Fibroblast of mammary gland (primary cell): ENCODE measurements around the gene PLEK2.
A peak's percentile ranks its signal among the peaks of the same experiment; 100 is the strongest.

ENCODE experiments used
- DNase-seq: peaks from one replicate; pipeline ENCODE4 v3.0.0-alpha.2; 2010; ENCODE audit warnings: low read depth
- H3K4me3 ChIP-seq: 2 replicates; pipeline ENCODE4 v1.5.1; 2011; ENCODE audit warnings: low read depth, mild to moderate bottlenecking, low read length, moderate library complexity; ENCODE audit not compliant: control insufficient read depth
- CTCF ChIP-seq: conservative IDR thresholded peaks from 2 replicates; pipeline ENCODE4 v1.5.1; 2011; ENCODE audit warnings: low read depth, low read length, inconsistent platforms; ENCODE audit not compliant: control insufficient read depth, insufficient read depth

The PLEK2 gene

GRCh38 chr14:67423424-67423823 is 11.5 kb upstream of the PLEK2 start:
- no peak overlapping the region for H3K4me3 ChIP-seq
- TF ChIP-seq CTCF, result no peak
- DNase-seq, result no peak

GRCh38 chr14:67421356-67422224 is 9.6 kb upstream of the PLEK2 start:
- no peak overlapping the region for H3K4me3 ChIP-seq
- no peak for DNase-seq
- no peak for TF ChIP-seq CTCF

- TF ChIP-seq CTCF, result peak; percentile 41
- H3K4me3 ChIP-seq, result no peak overlapping the region
- no peak for DNase-seq
Measured at GRCh38 chr14:67420102-67420739, 8.3 kb upstream of the PLEK2 start.

GRCh38 chr14:67418401-67419191 is 6.6 kb upstream of the PLEK2 start:
- no peak for TF ChIP-seq CTCF
- DNase-seq, result no peak
- H3K4me3 ChIP-seq, result no peak overlapping the region

GRCh38 chr14:67417633-67418032 is 5.7 kb upstream of the PLEK2 start:
- H3K4me3 ChIP-seq, result no peak overlapping the region
- TF ChIP-seq CTCF, result no peak
- no peak for DNase-seq

GRCh38 chr14:67416810-67417209 is 4.8 kb upstream of the PLEK2 start:
- DNase-seq, result no peak
- TF ChIP-seq CTCF, result no peak
- no peak overlapping the region for H3K4me3 ChIP-seq
